GM12891 (cell line): ENCODE data around the gene CAPN11.

Source experiments
- PAX5 ChIP-seq: IDR thresholded peaks from 2 replicates; pipeline ENCODE4 v1.6.1; 2011; ENCODE audit warnings: low read length, moderate library complexity, mild to moderate bottlenecking; ENCODE audit not compliant: insufficient read depth, severe bottlenecking
- POLR2A ChIP-seq: IDR thresholded peaks from 2 replicates; pipeline ENCODE4 v1.6.1; 2011; ENCODE audit warnings: low read depth, low read length, control low read depth
- POLR2AphosphoS5 ChIP-seq: IDR thresholded peaks from 2 replicates; pipeline ENCODE4 v1.6.1; 2011; ENCODE audit warnings: low read depth, low read length, control low read depth
- SPI1 ChIP-seq: IDR thresholded peaks from 2 replicates; pipeline ENCODE4 v1.6.1; 2011; ENCODE audit warnings: low read depth, low read length, control low read depth
- TAF1 ChIP-seq: IDR thresholded peaks from 2 replicates; pipeline ENCODE4 v1.6.1; 2011; ENCODE audit warnings: low read depth, low read length, control low read depth

DNA sequence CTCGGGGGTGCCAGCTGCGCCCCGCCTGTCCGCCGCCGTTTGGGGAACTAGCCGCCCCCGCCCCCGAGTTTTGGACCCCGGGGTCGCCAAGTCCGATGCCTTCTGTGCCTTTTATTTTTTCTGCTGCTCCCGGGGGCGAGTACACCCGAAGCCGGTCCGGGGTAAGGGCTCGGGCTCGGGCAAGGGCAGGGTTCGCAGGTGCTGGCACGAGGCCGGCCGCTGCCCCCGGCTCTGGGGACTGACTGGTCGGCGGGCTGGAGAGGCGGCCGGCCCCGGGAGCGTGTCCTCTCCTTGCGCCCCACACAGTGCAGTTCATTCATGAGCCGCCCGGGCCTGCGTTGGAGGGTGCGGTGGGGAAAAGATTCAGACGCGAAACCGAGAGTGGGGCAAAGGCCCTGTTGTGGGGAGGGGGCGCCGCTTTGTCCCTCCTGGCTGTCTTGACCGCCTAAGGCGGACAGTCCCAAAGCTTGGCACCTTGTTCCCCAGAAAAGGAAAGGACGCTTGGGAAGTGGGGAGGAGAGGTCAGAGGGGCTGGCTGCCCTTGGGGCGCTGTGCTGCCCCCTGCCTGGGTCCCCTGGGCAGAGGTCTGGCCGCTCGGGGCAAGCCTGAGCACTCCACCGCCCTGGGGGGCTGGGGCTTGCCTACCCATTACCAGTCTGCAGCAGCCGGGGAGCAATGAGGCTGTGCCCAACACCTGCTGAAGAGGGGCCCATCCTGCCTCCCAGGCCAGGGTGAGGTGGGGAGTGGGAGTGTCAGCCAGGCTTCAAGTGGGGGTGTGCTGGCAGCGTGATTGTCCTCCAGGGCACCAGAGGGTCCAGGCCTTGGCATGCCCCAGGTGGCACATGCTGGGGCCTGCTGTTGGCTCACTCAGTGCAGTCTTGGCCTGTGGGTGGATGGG lies 30.4 kb upstream of the CAPN11 start:
- TF ChIP-seq POLR2AphosphoS5 (no peak), POLR2A (no peak), TAF1 (no peak), SPI1 (no peak), PAX5 (no peak)
